GM12878 (cell line): ENCODE results near the gene C4B.
"Not testable (repeated sequence)": the region's sequence is repeated elsewhere in the genome, so short reads cannot be mapped to it uniquely, and the experiment has no call there.

Source experiments
- BRCA1 ChIP-seq: IDR thresholded peaks from 2 replicates; pipeline ENCODE4 v1.6.1; 2011; ENCODE audit warnings: low read depth, low read length, improper control_type of control experiment
- CTCF ChIP-seq, 3 experiments: IDR thresholded peaks in 2 of 3; conservative IDR thresholded peaks in 1 of 3; 2 replicates each; pipeline ENCODE4 v1.5.1; 2011; ENCODE audit warnings: low read depth in 3 of 3, low read length in 3 of 3, mild to moderate bottlenecking in 3 of 3, control low read depth in 2 of 3, moderate library complexity in 2 of 3, inconsistent platforms in 1 of 3, mixed read lengths in 1 of 3; ENCODE audit not compliant: control insufficient read depth in 2 of 3, insufficient read depth in 1 of 3; ENCODE audit errors: extremely low read depth in 1 of 3
- POLR2A ChIP-seq: IDR thresholded peaks from 2 replicates; pipeline ENCODE4 v1.6.1; 2011; ENCODE audit warnings: low read depth, mild to moderate bottlenecking, low read length

- not testable (repeated sequence) for TF ChIP-seq BRCA1; CTCF (IDR thresholded peaks at IDR 0.05 in 2 of 3, conservative IDR thresholded peaks at IDR 0.05 in 1 of 3; ENCODE audit: control insufficient read depth in 2 of 3, extremely low read depth in 1 of 3, insufficient read depth in 1 of 3, low read depth in 3 of 3, low read length in 3 of 3); POLR2A
Measured at GRCh38 chr6:32068315-32068714, 53.7 kb downstream of the C4B start.
